NCI-H187 treated with DMSO at 0.1 percent for 48 hours (cell line): ENCODE data around the gene ARL4D.
"Not testable (repeated sequence)": the region's sequence is repeated elsewhere in the genome, so short reads cannot be mapped to it uniquely, and the experiment has no call there.

Experiments
- DNase-seq: peaks from one replicate; lab custom pipeline; 2025; lab: John Stamatoyannopoulos, UW

ARL4D gene

DNA sequence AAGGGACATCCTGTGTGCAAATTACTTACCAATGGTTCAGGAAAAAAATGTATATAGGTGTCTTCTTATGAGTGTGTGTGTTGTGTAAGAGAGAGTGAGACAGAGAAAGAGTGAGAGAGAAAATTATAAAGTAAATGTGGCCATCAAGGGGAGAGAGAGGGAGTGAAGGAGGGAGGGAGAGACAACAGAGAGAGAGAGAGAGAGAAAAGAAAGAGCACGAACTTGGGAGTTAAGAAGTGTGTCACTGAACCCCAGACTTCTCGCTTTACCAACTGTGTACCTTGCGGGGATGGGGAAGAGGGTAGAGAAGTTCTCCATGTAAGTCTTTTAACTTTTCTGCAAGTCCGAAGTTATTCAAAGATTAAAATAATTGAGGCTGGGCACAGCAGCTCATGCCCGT is 28.8 kb upstream of the ARL4D start:
- DNase-seq, result no peak

DNA sequence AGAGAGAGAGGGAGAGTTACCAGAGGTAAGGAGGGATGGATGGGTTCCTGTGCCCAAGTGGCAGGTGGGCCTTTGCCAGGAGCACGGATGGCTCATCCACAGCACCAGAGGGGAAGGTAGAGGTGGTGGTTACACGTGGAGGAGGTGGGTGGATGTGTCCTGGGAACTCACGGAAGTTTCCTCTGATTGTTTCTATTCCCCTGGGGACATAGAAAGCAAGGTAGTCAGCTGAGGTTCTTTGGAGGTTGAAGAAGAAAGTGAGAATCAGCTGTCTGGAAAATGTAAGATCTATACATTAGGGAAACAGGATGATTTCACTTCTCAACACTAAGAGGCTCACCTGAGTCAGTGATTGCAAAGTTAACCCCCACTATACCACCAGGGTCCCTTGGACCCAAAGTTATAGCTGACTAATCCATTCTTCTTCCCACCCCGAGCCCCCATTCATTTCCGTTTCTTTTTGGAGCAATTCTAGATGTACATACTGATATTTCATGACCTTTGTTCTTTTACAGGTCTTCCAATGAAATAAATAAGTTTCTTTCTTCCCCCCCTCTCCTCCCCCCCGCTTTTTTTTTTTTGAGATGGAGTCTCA is 27.5 kb upstream of the ARL4D start:
- DNase-seq, result no peak

DNA sequence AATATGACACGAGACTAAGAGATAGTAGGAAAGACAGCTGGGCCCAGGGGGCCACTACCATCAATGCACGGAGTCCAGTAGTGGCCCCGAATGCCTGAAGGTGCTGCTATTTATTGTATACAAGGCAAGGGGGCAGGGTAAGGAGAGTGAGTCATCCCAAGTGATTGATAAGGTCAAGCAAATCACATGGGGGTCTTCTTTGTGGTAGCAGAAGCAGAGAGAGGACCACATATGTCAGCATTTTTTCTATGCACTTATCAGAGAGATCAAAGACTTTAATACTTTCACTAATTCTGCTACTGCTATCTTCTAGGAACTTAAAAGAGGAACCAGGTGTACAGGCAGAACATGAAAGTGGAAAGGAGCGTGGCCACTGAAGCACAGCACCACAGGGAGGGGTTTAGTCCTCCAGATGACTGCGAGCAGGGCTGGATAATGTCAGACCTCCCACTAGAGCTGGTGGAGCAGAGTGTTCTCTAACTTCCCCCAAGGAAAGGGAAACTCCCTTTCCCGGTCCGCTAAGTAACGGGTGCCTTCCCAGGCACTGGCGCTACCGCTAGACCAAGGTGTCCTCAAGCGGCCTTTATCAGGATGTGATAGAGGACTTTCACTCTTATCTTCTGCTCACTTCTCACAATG is 26.4 kb upstream of the ARL4D start:
- DNase-seq, result no peak

- DNase-seq, result no peak
These were observed 25.4 kb upstream of the ARL4D start for GRCh38 chr17:43373356-43373755.

- DNase-seq, result not testable (repeated sequence)
These were observed 22.9 kb upstream of the ARL4D start for GRCh38 chr17:43375915-43376314.

DNA sequence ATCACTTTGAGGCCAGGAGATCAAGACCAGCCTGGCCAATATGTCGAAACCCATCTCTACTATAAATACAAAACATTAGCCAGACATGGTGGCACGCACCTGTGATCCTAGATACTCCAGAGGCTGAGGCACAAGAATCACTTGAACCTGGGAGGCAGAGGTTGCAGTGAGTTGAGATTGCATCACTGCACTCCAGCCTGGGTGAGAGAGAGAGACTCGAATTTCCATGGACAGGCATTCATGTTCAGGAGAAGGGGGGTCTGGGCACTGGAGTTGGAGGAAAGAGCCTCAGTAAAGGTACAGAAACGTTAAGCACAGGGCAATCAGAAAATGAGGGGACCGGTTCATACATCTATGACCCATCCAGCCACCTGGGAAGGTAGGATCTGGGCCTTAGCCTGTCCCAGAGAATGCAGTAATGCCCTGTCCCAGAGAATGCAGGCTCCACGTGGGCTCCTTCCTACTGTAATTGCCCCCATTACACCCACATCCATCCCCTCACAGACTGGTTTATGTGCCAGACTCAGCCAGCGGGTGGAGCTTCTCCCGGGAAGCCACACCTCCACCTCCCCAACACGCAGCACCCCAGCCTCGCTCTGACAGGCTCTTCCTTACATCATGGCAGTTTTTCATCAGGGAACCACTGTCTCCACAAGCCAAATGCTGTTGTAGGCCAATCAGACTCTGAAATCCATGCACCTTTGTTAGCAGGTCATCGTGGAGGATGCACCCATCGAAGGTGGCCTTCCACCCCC is 21.6 kb upstream of the ARL4D start:
- no peak for DNase-seq

- no peak for DNase-seq
These were observed 20.0 kb upstream of the ARL4D start for GRCh38 chr17:43378766-43379165.

GRCh38 chr17:43380307-43380706 is 18.5 kb upstream of the ARL4D start:
- no peak for DNase-seq

GRCh38 chr17:43381204-43381603 is 17.6 kb upstream of the ARL4D start:
- DNase-seq, result no peak

DNA sequence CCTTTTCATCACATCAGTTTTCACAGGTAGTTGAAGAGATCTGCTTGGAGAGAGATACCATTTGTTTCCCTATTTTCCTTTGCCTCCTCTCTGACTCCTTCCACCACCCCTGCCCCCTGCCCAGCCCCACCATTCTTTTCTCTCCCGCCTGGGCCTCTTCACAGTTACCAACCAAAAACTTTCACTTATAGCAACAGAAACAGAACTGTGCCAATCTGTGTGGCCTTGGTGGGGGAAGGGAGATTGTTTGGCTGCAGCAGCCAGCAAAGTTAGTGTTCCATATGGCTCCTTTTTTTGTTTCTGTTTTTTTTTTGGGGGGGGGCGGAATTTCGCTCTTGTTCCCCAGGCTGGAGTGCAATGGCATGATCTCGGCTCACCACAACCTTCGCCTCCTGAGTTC is 17.2 kb upstream of the ARL4D start:
- no peak for DNase-seq

- DNase-seq, result no peak
These were observed 16.0 kb upstream of the ARL4D start for GRCh38 chr17:43382776-43383175.

DNA sequence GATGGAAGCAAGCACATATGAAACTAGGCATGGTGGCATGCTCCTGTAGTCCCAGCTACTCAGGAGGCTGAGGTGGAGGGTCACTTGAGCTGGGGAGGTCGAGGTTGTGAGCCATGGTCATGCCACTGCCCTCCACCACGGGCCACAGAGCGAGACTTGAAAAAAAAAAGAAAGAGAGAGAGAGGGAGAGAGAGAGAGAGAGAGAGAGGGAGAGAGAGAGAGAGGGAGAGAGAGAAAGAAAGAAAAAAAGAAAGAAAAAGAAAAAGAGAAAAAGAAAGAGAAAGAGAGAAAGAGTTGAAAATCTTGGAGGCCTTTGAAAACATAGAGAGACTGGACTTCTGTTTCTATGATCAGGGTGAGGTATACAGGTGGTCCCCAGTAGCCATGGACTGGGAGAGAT is 15.4 kb upstream of the ARL4D start:
- DNase-seq, result no peak

GRCh38 chr17:43383826-43384475 is 14.8 kb upstream of the ARL4D start:
- DNase-seq, result no peak

DNA sequence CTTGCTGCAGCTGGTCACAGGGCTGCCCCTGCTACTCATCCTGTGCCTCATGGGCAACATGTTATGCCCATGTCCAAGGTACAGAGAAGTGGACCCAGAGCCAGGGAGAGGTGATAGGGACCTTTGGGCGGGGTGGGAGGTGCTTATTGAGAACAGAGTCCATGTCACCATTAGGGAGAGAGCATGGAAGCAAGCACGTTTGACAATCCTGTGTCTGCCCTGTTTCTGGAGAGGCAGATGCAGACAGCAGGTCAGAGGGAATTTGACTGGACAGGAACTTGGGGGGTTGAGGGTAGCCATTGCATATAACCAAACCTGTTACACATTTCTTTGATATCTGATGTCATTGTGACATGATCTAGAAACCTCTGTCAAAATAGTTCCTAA is 14.3 kb upstream of the ARL4D start:
- no peak for DNase-seq

DNA sequence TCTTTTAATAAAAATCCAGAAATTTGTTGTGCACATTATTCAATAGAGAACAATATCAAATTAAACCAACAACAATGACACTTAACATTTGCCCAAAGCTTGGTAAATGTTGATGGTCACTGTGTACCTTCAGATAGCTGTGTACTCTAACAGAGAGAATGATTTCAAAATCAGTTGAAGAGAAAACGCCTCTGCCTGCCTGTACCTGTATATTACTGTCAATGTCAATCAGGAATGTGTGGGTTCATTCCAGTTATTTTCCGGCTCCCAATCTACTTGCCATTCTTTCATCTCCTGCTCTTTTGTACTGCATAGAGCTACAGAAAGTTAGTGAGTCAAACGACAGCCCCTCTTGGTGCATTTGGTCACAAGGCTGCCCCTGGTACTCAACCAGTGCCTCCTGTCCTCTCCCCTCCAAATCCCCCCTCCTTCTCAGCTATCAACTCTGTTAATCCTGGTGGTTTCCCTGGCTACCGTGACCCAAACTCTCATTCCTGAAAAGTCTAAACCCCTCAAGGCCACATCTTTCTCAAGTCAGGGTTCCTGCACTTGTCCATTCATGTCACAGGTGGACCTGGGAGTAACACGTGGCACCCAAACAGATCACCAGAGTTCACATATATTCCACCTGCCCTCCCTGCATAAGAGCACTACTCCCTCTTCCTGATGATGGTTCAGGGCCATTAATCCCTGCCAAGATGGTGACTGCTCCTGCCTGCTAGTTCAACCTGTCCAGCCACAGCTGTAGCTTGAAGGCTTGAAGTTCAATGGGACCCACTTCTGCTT is 13.6 kb upstream of the ARL4D start:
- no peak for DNase-seq

GRCh38 chr17:43388359-43389045 is 10.3 kb upstream of the ARL4D start:
- peak; percentile 35 for DNase-seq

- DNase-seq, result peak; percentile 66
These were observed 9.5 kb upstream of the ARL4D start for GRCh38 chr17:43389046-43389947.

- DNase-seq, result no peak
These were observed 6.4 kb upstream of the ARL4D start for GRCh38 chr17:43392397-43392796.

DNA sequence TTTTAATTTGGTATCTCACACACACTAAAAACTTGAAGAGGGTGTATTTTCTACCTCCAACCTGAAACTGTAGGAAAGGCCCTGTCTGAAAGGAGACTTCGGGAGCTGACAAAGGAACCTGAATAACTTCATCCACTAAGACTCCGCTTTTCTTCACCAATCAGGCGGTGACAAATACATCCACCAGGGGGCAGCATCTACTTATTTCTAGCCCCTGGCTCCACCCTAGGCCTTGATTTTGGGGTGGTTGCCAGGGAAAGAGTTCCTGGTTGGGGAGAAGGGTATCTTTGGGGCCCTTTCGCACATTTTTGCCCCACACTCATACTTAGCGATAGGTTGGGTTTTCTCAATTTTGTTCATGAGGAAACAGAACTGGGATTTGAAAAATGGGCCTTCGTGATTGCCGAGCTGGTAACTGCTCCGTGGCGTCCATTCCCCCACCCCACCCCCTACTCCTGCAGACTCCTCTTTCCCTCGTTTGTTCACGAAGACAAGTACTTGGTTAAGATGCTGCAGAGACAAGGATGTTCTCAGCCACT is 4.8 kb upstream of the ARL4D start:
- DNase-seq, result peak; percentile 47

DNA sequence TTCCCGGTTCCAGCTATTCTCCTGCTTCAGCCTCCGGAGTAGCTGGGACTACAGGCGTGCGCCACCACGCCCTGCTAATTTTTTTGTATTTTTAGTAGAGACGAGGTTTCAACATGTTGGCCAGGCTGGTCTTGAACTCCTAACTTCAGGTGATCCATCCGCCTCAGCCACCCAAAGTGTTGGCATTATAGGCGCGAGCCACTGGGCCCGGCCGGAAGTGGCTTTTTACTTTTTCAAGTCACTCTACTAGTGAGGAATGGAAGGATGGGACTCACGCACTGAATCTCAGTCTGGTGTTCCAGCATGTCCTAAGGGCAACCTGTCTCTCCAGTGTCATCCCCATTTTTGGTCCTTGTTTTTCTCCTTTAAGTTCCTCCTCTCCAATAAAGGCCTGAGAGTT is 4.1 kb upstream of the ARL4D start:
- not testable (repeated sequence) for DNase-seq
